Muscle layer of duodenum (tissue), 2 donors: ENCODE measurements around the gene DPEP2NB.
A peak's percentile ranks its signal among the peaks of the same experiment; 100 is the strongest.
"Not testable (repeated sequence)": the region's sequence is repeated elsewhere in the genome, so short reads cannot be mapped to it uniquely, and the experiment has no call there.

Experiments used
- H3K27ac ChIP-seq: one replicate; pipeline ENCODE4 v1.7.0; 2013; ENCODE audit warnings: mild to moderate bottlenecking, low read length
- H3K27me3 ChIP-seq: one replicate; pipeline ENCODE4 v1.7.0; 2013; ENCODE audit warnings: low read depth, mild to moderate bottlenecking, control low read depth, low read length
- H3K36me3 ChIP-seq, 2 donors: one replicate each; pipeline ENCODE4 v1.7.0; 2013; ENCODE audit warnings: low read length in 2 of 2, control low read depth in 1 of 2, mild to moderate bottlenecking in 1 of 2; ENCODE audit not compliant: insufficient read depth in 2 of 2, control insufficient read depth in 1 of 2
- H3K4me1 ChIP-seq, 2 donors: one replicate each; pipeline ENCODE4 v1.7.0; 2013; ENCODE audit warnings: low read length in 2 of 2, mild to moderate bottlenecking in 2 of 2, control low read depth in 1 of 2, moderate library complexity in 1 of 2; ENCODE audit not compliant: insufficient read depth in 2 of 2, control insufficient read depth in 1 of 2
- H3K4me3 ChIP-seq, 2 donors: one replicate each; pipeline ENCODE4 v1.7.0; 2013; ENCODE audit warnings: low read length in 2 of 2, low read depth in 1 of 2, mild to moderate bottlenecking in 1 of 2
- H3K9me3 ChIP-seq, 2 donors: one replicate each; pipeline ENCODE4 v1.7.0; 2013; ENCODE audit warnings: low read length in 2 of 2, control low read depth in 1 of 2, mild to moderate bottlenecking in 1 of 2; ENCODE audit not compliant: control insufficient read depth in 1 of 2
- donor health status: healthy.

The DPEP2NB gene

GRCh38 chr16:68009872-68010271 lies 5.8 kb downstream of the DPEP2NB start:
- not testable (repeated sequence) for H3K27me3 ChIP-seq, H3K4me1 ChIP-seq, H3K27ac ChIP-seq, H3K9me3 ChIP-seq, H3K36me3 ChIP-seq, H3K4me3 ChIP-seq

- Histone ChIP-seq H3K9me3 (no peaks in the 10 kb centered on the region), H3K27ac (no peak overlapping the region), H3K27me3 (no peaks in the 10 kb centered on the region), H3K4me3 (no peak overlapping the region), H3K36me3 (no peaks in the 10 kb centered on the region), H3K4me1 (no peaks in the 10 kb centered on the region)
Observed at GRCh38 chr16:68009157-68009735, 6.5 kb downstream of the DPEP2NB start.

GRCh38 chr16:68005786-68006286 lies 9.9 kb downstream of the DPEP2NB start:
- H3K9me3 ChIP-seq, result no peaks in the 10 kb centered on the region
- H3K27ac ChIP-seq, result peak overlapping the region; percentile 23
- no peaks in the 10 kb centered on the region for H3K4me1 ChIP-seq
- H3K36me3 ChIP-seq, result no peaks in the 10 kb centered on the region
- H3K27me3 ChIP-seq, result no peaks in the 10 kb centered on the region
- H3K4me3 ChIP-seq, result no peak overlapping the region

GRCh38 chr16:68005211-68005610 lies 10.5 kb downstream of the DPEP2NB start:
- Histone ChIP-seq H3K36me3 (no peaks in the 10 kb centered on the region), H3K4me3 (no peak overlapping the region), H3K9me3 (no peaks in the 10 kb centered on the region), H3K27me3 (no peaks in the 10 kb centered on the region), H3K4me1 (peaks cover 0 to 2% of the 10 kb centered on the region in 2 donors), H3K27ac (peak overlapping the region; percentile 23)

- H3K27ac ChIP-seq, result no peak overlapping the region
Observed at GRCh38 chr16:68003031-68003430, 12.7 kb downstream of the DPEP2NB start.

GRCh38 chr16:68000450-68000849 lies 15.3 kb downstream of the DPEP2NB start:
- peaks cover 0 to 10% of the 10 kb centered on the region in 2 donors for H3K4me1 ChIP-seq
- no peaks in the 10 kb centered on the region for H3K36me3 ChIP-seq
- H3K9me3 ChIP-seq, result no peaks in the 10 kb centered on the region
- peak overlapping the region in 1 of 2 donors; percentile 11 for H3K4me3 ChIP-seq
- H3K27me3 ChIP-seq, result no peaks in the 10 kb centered on the region
- H3K27ac ChIP-seq, result peak overlapping the region; percentile 19

More at GRCh38 chr16:68003031-68003430, 12.7 kb downstream of the DPEP2NB start:
- H3K27me3 ChIP-seq, result no peaks in the 10 kb centered on the region
- H3K9me3 ChIP-seq, result no peaks in the 10 kb centered on the region
- no peak overlapping the region for H3K4me3 ChIP-seq
- H3K4me1 ChIP-seq, result peaks cover 0 to 10% of the 10 kb centered on the region in 2 donors
- H3K36me3 ChIP-seq, result no peaks in the 10 kb centered on the region

- Histone ChIP-seq H3K27ac (peak overlapping the region; percentile 19), H3K27me3 (no peaks in the 10 kb centered on the region), H3K4me1 (peaks cover 0 to 10% of the 10 kb centered on the region in 2 donors), H3K4me3 (peak overlapping the region in 1 of 2 donors; percentile 11), H3K9me3 (no peaks in the 10 kb centered on the region), H3K36me3 (no peaks in the 10 kb centered on the region)
Observed at GRCh38 chr16:67999985-68000384, 15.7 kb downstream of the DPEP2NB start.

GRCh38 chr16:67998779-67999688 lies 16.7 kb downstream of the DPEP2NB start, which contains the start of gene DPEP2:
Gene DPEP2, minus strand, starts transcription at chr16:67999484. Its CDS starts 6,272 bp downstream, at chr16:67993212.
- Histone ChIP-seq H3K27ac (peak within 1 kb of the TSS; percentile 19), H3K4me3 (peak within 1 kb of the TSS; percentile 11 to 40)
- not testable (repeated sequence) for H3K9me3 ChIP-seq, H3K27me3 ChIP-seq, H3K36me3 ChIP-seq, H3K4me1 ChIP-seq

GRCh38 chr16:67998231-67998778 lies 17.4 kb downstream of the DPEP2NB start:
- H3K4me1 ChIP-seq, result peaks cover 6 to 15% of the 10 kb centered on the region in 2 donors
- not testable (repeated sequence) for H3K4me3 ChIP-seq, H3K36me3 ChIP-seq, H3K9me3 ChIP-seq, H3K27me3 ChIP-seq, H3K27ac ChIP-seq

GRCh38 chr16:67996666-67997065 lies 19.0 kb downstream of the DPEP2NB start:
- Histone ChIP-seq H3K9me3 (no peaks in the 10 kb centered on the region), H3K27me3 (no peaks in the 10 kb centered on the region), H3K36me3 (no peaks in the 10 kb centered on the region), H3K4me3 (no peak overlapping the region), H3K27ac (no peak overlapping the region), H3K4me1 (peaks cover 12 to 15% of the 10 kb centered on the region in 2 donors)

GRCh38 chr16:67995423-67995822 lies 20.3 kb downstream of the DPEP2NB start:
- Histone ChIP-seq H3K27ac (no peak overlapping the region), H3K4me1 (peaks cover 12 to 15% of the 10 kb centered on the region in 2 donors), H3K9me3 (no peaks in the 10 kb centered on the region), H3K4me3 (no peak overlapping the region), H3K36me3 (no peaks in the 10 kb centered on the region), H3K27me3 (no peaks in the 10 kb centered on the region)
